C4-2B (cell line): ENCODE results near the gene ZNF165.

Experiments used
- CTCF ChIP-seq: fragments of 450-650 bp; conservative IDR thresholded peaks from 2 replicates; pipeline ENCODE4 v1.5.1; 2017; ENCODE audit warnings: mild to moderate bottlenecking
- ZFX ChIP-seq: fragments of 450-650 bp; IDR thresholded peaks from 2 replicates; pipeline ENCODE4 v1.6.1; 2017

DNA sequence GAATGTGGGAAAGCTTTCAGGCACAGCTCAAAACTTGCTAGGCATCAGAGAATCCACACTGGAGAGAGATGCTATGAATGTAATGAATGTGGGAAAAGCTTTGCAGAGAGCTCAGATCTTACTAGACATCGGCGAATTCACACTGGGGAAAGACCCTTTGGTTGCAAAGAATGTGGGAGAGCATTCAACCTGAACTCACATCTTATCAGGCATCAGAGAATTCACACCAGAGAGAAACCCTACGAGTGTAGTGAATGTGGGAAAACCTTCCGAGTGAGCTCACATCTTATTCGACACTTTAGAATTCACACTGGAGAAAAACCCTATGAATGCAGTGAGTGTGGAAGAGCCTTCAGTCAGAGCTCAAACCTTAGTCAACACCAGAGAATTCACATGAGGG lies 8.7 kb downstream of the ZNF165 start:
- no peak for TF ChIP-seq CTCF
- TF ChIP-seq ZFX: no peak
